DMS114 treated with DMSO at 0.1 percent for 48 hours (cell line): ENCODE results near the gene SCN8A.
"Not testable (repeated sequence)": the region's sequence is repeated elsewhere in the genome, so short reads cannot be mapped to it uniquely, and the experiment has no call there.

Experiments
- DNase-seq: peaks from one replicate; lab custom pipeline; 2025; ENCODE audit not compliant: unreplicated experiment; lab: John Stamatoyannopoulos, UW

Gene SCN8A

GRCh38 chr12:51622564-51622963 lies 31.5 kb downstream of the SCN8A start:
- no peak for DNase-seq

GRCh38 chr12:51625370-51625769 lies 34.3 kb downstream of the SCN8A start:
- DNase-seq: no peak

GRCh38 chr12:51626115-51626514 lies 35.1 kb downstream of the SCN8A start:
- no peak for DNase-seq

- DNase-seq: no peak
Measured at GRCh38 chr12:51626629-51627028, 35.6 kb downstream of the SCN8A start.

DNA sequence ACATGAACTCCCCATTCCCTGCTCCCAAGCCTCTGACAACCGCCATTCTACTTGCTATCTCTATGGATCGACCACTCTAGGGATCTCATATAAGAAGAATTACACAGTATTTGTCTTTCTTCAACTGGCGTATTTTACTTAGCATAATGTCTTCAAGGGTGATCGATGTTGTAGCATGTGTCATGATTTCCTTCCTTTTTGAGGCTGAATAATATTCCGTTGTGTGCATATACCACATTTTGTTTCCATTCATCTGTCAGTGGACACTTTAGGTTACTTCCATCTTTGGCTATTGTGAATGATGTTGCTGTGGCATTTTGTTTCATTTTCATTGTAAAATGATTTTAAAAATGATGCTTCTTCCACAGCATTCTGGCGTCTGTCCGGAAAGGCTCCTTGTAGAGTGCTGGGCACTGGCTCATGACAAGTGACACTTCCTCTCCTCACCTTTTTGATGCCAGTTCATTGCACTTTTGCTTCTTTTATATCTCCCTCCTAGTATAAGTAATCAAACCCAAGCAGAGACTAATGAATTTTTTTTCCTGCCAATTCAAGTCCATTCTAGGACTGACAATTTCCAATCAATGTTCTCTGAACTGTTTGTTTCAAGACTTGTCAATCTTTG lies 39.3 kb downstream of the SCN8A start:
- DNase-seq: no peak

DNA sequence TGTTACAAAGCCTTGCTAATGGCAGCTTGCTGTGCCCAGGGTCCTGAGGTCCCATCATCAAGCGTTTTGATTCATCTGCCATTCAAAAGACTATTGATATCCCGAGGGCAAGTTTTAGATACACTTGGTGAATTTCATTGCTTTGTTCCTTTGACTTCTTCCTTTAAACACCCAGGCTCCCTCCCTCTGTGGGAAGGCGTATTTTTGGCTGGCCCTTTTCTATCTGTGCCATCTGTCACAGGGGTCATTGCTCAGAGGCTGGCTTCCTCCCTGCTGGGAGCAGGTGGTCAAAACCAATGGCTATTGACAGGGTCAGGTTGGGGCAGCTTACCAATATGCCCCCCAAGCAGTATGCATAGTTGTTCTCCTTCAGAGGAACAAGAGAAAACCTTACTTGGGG lies 40.0 kb downstream of the SCN8A start:
- no peak for DNase-seq

- DNase-seq: no peak
Measured at GRCh38 chr12:51631591-51631990, 40.6 kb downstream of the SCN8A start.

DNA sequence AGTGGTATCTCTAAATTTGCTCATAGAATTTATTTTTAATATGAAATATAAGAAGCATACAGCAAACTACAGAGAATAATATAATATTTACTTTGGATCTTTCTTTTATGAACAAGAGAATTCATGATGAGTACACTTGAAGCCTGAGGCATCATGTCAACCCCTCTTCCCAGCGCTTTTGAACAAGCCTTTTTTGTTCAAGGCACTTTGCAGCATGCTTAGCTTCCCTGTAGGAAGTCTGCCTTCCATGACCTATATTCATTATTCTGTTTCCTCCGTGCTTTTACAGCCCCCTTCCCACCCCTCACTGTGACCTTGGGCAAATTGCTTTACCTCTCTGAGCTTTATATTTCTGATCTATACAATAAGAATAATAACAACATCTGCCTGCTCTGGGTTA lies 41.6 kb downstream of the SCN8A start:
- DNase-seq: no peak

GRCh38 chr12:51635346-51635745 lies 44.3 kb downstream of the SCN8A start:
- DNase-seq: no peak

GRCh38 chr12:51636581-51636980 lies 45.5 kb downstream of the SCN8A start:
- DNase-seq: no peak

GRCh38 chr12:51636986-51637385 lies 46.0 kb downstream of the SCN8A start:
- no peak for DNase-seq

- no peak for DNase-seq
Measured at GRCh38 chr12:51639361-51639760, 48.3 kb downstream of the SCN8A start.

DNA sequence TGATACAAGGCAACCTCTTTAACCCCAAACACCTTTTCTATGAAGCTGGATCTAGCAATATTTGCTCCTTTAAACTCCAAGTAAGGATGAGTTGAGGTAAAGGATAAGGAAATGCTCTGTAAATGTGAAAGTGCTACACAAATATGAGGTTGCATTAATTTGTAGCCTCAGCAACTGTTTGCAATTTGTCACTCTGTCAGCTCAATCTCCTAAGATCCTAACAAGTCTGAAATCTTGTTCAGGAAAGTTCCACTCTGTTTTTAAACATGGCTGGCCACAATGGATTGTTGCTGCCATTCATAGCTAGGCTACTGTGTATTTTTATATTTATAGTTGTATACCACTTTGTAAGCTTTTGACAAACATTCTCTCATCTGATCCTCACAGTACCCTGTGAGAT lies 51.3 kb downstream of the SCN8A start:
- no peak for DNase-seq

DNA sequence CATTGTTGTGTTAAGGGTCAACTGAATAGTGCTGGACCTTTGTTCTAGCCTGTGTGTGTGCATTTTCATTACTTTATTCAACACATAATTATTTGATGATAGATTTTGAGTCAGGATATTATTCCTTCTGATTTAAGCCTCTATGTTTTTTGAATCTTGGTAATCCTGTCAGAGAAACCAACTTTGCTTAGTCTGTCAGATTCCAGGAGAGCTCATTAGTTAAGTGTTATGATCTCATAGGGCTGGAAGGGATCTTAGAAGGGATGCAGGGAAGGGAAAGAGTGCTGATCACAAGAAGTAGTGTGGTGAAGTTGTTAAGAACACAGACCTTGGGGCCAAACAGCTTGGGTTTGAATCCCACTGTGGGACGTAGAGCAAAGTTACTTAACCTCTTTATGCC lies 52.9 kb downstream of the SCN8A start:
- no peak for DNase-seq

DNA sequence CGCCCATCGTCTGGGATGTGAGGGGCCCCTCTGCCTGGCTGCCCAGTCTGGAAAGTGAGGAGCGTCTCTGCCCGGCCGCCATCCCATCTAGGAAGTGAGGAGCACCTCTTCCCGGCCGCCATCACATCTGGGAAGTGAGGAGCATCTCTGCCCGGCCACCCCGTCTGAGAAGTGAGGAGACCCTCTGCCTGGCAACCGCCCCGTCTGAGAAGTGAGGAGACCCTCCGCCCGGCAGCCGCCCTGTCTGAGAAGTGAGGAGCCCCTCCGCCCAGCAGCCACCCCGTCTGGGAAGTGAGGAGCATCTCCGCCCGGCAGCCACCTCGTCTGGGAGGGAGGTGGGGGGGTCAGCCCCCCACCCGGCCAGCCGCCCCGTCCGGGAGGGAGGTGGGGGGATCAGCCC lies 53.7 kb downstream of the SCN8A start:
- not testable (repeated sequence) for DNase-seq

DNA sequence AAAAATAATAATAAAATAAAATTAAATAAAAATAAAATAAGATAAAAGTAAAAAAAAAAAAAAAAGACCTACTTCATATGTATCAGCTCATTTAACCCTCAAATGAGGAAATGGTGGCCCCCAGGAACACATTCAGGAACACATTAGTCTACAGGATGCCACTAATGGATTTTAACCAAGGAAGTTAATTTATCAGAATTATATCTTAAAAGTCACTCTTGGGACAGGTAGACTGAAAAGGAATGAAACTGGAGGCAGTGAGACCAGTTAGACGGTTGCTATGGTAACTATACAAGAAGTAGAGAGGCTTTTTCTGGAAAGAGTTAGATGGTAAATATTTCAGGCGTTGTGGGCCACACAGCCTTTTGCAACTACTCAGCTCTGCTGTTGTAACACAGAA lies 54.9 kb downstream of the SCN8A start:
- DNase-seq: no peak

DNA sequence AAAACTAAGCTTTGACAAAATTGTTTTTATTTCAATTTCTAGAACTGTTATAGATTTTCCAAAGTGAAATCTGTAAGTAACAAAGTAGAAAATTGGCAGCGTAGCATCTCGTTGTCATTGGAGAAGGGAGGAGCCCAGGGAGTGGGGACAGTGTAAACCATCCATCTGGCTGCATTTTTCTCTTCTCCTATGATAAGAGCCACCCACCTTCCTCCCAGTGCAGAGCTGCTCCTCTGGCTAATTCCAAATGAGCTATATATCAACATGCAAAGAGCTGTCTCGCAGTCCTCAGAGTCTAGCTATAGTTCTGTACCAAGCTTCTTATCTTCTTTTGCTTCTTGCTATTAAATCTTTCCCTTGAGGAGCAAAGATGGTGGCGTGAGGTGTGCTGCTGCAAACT lies 56.6 kb downstream of the SCN8A start:
- no peak for DNase-seq

- no peak for DNase-seq
Measured at GRCh38 chr12:51653431-51653830, 62.4 kb downstream of the SCN8A start.

DNA sequence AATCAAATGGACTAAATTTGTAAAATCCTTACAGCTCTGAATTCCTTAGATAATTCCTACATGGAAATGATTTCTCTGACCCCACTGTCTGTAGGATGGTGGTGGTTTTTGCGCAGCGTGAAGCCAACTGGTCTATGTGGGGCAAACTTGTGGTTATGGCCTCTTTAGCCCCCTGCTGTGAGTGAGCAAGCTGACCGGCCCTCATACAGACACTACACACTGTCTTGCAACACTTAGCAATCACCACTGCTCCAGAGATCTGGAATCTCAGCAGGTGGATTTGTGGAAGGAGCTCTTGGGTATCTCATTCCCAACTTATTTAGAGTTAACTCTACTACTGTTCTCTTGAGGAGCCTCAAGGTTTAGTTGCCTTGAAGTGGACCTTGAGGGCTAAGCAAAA lies 70.2 kb downstream of the SCN8A start:
- no peak for DNase-seq

DNA sequence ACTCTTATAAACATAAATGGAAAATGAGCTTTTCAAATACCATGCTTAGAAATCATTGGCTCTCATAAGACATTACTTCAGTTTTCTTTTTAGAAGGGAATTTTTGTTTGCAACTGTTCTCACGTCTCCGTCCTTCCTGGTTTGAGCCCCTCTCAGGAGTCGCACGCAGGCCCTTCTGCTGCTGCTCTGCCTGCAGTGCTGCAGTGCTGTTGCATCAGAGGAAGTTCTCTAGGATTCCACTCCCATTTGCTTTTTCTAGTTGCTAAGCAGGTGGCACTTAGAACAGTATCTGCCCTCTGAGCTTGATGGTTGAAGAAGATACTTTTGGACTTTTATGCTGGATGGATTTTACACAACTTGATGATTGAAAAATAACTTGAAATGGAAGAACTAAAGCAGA lies 70.8 kb downstream of the SCN8A start:
- no peak for DNase-seq

GRCh38 chr12:51662728-51663154 lies 71.7 kb downstream of the SCN8A start:
- no peak for DNase-seq

DNA sequence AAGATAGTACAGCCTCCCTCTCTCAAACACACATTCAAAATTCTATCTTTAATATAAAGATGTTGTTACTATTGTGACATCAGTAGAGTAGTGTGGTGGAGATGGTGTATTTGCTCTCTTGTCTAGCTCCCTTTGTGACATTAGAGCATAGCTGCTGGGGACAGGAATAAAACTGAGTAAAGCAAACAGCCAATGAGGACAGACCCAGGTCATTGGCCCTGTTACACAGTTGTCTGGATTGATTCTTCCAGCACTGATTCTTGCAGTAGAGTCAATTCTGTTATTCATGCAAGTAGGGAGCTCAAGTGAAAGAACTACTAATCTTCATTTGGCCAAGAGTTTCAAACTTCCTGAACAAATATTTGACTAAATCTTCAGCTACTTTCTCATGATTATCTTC lies 72.4 kb downstream of the SCN8A start:
- no peak for DNase-seq

DNA sequence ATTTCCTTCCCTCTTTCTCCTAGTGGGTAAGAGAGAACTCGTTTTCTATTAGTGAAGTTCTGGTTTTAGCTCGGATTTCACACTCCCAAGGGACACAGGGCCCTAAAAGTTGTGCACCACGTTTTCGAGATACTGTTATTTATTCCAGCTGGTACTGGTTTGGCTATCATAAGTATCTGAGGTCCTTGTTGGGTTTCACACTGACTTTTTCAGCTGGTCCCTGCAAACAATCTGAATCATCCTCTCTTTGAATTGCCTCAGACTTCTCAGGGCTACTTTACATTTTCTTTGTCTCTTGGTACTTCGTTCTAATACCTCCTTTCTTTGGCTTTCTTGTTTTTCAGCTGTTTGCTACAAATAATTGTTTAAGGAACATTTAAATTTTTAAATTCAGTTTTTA lies 75.7 kb downstream of the SCN8A start:
- no peak for DNase-seq

DNA sequence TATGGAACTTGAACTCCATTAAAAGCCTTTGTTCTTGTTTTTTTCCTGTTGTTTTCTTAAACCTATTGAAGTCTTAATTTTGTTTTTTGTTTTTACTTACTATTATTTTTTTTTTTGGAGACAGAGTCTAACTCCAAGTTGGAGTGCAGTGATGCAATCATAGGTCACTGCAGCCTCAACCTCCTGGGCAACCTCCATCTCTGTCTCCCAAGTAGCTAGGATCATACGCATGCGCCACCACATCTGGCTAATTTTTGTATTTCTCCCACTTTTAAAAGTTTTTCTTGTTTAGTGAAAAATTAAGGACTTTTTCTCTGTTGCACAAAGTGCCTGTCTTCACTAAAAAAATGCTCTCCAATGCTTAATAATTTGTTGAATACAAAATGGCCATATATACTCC lies 76.2 kb downstream of the SCN8A start:
- DNase-seq: no peak
